HTR-8/SVneo (cell line): ENCODE measurements around the gene LDLRAD4.

Source experiments
- DNase-seq: peaks from one replicate; pipeline ENCODE4 v3.0.0; 2011; ENCODE audit warnings: low spot score, mixed read lengths; ENCODE audit not compliant: insufficient read length
- FAIRE-seq: peaks from 2 replicates; lab custom pipeline; 2011; peaks lifted over from hg19 to GRCh38; lab: Jason Lieb, UNC

LDLRAD4 gene

DNA sequence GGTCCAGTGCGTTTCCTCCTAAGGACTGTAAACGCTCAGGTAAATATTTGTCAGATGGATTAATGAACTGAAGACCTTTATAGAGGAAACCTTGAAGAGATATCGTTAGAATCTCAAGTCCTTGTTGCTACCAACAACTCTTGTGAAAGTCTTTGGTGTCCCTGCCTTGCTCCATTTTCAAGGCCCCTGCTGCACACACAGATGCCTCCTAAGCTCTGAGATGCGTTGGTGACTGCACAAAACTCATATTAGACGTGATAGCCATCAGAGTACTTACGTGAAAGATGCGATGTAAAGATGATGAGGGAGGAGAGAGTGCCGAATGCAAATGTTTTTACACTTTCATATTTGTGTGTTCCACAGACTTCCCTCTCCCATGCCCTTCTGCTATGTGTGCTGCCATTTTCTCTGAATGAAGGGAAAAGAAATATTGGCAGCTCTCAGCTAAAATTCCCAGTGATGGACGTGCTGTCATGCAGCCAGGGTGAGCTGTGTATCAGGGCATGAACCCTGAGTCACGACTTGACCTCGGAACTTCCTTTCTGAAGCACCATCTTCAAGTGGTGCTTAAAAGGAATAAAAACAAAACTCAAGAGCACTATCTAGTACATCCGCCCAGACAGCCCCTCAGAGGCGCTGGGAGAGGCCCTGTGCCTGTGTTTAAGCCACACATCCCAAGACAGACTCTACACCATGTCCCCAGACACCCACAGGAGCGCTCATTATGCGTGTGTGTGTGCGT, 390.4 kb downstream of the LDLRAD4 start:
- DNase-seq (no peak), FAIRE-seq (no peak)

DNA sequence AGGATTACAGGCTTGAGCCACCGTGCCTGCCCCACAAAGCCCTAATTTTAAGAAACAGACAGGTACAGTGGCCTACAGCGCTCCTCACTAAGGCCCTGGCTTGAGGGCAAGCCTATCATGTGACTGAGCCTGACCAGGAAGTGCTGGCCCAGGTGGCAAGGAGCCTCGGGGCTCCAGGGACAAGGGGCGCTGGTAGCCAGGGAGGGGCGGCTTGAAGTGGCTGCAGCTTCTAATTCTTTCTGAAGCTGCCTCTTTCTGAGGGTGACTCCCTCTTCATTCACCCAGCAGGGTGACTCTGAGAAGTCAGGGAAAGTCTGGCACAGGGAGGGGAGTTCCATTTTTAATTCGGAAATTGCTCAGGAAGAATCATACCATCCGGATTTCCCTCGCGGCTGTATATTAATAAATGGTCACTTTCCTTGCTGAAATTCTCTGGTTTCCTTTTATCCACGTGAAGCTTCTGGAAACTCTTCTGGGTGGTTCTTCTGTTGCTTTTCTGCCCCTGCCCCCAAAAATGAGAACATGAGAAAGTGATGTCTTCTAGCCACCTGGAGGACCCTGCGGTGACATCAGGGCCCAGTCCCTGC, 392.1 kb downstream of the LDLRAD4 start:
- no peak for FAIRE-seq

DNA sequence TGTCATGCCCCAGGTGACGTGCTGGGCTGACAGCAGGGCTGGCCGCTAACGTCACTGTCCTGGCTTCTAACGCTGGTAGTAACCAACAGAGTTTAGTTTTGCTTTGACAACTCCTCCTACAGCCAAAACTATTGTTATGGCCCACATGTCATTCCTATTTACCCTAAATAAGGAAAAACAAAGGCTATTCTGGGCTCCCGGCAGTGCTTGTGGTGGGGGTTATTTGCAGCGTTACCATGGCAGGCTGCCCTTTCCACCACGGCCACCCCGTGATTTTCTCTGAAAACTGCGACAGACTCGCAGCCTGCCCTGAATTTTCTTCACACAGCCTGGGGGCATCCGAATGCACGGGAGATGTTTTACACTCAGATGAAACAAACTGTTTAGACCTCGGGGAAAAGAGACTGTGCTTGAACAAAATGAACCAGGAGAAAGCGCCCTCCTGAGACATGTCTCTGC, 392.6 kb downstream of the LDLRAD4 start:
- FAIRE-seq (no peak), DNase-seq (no peak)

More for the DNA sequence above, 392.1 kb downstream of the LDLRAD4 start:
- no peak for DNase-seq

DNA sequence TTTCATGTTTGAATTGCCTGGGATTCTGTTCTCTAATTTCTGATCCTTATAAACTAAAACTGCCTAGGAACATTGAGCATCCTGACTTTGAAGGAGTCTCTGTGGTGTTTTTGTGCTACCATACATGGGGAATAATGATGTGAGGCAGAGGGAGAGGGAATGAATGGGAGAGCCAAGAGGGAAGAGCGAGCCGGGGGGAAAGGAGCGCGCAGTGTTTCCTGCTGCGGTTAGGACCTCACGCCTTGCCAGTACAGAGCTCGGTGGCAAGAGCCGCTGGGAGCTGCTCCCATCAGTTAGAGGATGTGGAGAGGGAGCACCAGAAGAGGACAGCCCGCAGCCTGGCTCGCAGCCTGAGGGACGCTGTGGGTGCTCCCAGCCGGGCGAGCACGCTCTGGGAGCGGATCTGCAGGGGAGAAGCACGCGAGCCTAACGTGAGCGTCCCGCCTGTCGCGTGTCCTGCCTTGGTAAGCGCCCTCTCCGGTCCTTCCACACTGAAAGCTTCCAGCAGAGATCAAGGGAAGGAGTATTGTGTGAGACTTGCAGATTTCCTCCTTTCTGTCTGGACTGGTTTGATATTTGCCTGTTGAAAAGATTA, 393.1 kb downstream of the LDLRAD4 start:
- DNase-seq (no peak), FAIRE-seq (no peak)

DNA sequence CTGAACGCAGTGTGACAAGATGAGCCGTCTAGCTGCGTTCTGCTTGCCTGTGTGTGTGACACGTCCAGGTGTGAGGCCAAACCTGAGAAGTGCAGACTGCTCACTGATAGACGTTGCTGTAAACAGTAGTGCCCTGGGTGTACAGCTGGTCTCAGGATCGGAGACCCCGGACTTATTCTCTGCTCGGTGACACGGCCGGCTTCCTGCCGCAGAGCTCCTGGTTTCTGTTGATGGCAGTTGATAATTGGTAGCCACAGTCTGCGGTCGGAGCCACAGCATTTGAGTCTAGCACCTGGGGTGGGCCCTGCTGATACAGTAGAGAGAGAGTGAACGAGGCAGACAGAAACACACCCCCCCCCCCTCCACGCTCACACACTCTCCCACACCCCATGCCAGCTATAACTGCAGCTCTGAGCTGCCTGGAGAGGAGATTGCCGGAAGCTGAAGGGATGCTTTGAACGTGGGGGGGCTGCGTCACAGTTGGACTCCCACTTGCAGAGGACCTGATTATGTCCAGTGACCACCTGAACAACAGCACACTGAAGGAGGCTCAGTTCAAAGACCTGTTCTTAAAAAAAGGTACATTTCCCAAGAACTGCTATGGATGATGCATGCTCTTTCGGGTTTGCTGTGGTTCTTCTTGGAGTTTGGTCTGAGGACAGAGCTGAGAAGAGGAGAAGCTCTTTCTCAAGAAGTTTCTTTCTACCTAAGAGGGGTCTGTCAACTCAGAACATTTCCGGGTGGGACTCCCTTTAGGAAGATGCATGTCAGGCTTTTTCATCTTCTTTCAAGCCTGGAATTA, 393.8 kb downstream of the LDLRAD4 start:
- FAIRE-seq (no peak), DNase-seq (no peak)

DNA sequence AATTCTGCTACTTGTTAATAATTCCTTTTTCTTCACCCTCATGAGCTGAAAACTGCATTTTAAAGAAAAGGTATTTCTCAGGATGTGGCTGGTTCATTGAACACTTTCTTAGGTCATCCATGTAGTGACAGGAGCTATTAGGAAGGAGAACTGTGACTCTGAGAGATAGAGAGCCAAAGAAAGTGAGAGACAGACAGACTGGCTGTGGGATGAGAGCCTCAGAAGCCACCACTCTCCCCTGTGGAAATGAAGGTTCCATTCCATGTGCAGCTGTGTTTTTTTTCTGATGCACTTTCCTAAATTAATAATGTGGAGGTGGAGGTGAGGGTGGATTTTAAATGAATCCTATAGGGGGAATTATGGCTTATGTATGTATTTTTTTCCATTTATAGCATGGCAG, 394.5 kb downstream of the LDLRAD4 start:
- FAIRE-seq (no peak), DNase-seq (no peak)

DNA sequence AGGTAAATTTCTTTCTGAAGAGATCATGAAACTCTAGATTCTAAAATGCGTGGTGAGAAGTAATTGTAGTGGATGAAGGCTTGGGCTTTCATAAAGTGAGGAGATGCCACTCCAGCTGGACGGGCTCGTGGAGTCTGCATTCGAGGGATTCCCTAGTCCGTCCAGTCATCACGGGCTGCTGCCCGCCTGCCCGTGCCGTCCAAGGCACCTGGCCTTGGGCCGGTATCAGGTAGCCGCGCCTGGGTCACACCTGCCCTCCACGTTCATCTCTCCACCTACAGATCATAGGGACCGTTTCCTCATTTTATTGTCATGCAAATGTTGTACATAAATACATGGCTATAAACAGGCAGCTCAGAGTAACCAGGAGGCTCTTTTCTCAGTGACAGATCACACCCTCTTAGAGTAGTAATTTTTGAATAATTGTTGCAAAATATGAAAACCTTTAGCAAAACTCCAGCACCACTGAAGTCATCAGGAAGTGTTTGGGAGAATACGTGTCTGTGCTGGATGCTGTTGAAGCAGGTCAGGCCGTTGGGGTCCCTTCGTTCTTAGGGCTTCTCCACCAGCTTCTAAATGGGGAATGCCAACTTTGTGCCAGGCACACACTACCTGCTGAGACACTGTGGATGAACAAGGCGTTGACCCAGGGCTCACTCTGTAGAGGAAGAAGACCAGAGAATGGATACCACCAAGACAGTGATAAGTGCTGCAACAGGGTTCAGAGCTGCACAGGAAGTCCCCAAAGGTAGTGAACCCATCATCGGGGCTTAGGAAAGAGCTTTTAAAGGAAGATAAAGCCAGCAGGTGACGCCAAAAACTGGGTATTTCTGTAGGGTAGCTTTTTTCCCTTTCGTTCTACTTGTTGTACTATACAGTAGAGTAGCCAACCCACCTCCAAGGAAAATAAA, 395.3 kb downstream of the LDLRAD4 start:
- DNase-seq (no peak), FAIRE-seq (no peak)

DNA sequence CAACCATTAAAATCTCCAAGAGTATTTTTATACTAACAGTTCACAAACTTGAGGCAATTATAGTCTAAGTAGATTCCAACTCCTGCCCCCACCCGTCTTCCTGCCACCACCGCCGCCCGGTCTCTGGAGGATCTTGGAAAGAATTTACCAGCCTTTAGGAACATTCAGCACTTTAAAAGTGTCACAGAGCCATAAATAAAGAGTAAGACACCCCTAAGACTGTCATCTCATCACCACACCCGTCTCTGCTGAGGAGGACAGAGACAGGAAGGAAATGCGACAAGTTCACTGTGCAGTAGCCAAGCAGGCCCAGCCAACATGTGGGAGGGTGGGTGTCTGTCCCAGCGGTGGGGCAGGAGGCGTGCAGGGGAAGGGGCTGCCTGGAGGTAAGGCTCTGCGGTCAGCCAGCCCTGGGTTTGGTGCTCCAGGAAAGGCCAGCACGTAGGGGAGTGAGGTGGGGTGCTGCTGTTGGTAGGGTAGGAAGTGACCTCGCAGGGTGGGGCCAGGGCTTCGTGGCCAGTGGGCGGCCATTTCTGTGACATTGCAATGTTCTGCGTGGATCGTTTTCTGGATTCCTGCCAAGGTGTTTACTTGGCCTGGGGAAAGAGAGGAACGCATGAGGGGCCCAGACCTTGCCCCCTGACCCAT, 396.2 kb downstream of the LDLRAD4 start:
- FAIRE-seq: no peak

DNA sequence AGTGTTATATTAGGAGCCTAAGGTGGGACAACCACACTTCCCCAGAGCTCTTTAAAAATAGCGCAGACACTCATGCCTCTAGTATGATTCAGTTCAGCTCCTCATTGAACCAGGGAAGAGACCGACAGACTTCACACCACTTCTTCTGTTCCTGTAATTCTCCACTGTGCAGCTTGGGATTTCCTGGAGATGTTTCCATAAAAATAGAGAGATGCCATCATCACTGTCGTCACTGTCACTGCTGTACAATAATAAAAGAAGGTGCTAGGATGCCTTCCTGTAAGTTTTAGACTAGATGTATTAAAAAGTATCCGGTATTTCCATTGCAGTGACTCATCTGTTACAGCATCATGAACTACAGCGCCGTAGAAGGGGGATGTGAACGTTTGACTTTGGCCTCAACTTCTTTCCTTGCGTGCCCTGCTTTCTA, 396.9 kb downstream of the LDLRAD4 start:
- FAIRE-seq (no peak), DNase-seq (no peak)

More for the DNA sequence above, 396.2 kb downstream of the LDLRAD4 start:
- no peak for DNase-seq

DNA sequence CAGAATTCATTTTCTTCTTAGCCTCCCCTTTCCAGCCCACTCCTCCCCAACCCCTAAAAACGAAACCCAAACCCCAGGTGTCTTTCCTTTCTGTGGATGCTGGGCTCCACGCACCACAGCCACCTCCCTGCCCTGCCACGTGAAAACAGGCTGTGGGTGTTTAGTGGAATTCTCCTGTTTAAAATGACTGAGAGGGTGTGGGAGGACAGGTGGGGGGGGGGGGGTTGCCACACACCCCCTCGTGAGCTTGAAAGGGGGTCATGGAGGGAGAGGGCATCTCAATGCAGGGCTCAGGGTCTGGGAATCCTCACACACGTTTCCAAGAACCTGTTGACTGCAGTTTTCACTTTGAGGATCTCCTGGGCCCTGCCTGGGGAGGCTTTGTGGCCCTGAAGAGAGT, 397.5 kb downstream of the LDLRAD4 start:
- DNase-seq: no peak
- no peak for FAIRE-seq

DNA sequence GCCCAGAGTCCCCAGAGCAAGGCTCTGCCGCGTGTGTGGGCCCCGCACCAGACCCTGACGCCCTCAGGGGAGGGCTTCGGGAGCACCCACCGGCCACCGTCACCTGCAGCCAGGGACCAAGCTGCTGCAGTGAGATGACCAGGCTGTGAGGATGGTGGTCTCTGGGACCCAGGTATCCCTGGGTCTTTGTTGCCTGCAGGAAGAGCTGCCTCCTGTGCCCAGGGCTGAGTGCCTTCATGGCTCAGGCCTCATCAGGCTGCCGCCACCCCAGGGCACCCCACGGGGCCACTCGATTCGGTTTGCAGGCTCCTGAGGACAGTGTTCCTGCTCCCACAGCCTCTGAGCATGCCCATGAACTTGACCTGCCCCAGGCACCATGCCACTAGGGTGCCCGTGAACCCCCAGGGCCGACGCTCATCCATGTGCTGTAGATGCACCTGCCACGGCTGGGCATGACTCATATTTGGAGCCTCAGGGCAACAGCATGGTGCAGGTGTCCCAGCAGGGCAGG, 398.0 kb downstream of the LDLRAD4 start:
- DNase-seq: no peak
- FAIRE-seq: no peak

DNA sequence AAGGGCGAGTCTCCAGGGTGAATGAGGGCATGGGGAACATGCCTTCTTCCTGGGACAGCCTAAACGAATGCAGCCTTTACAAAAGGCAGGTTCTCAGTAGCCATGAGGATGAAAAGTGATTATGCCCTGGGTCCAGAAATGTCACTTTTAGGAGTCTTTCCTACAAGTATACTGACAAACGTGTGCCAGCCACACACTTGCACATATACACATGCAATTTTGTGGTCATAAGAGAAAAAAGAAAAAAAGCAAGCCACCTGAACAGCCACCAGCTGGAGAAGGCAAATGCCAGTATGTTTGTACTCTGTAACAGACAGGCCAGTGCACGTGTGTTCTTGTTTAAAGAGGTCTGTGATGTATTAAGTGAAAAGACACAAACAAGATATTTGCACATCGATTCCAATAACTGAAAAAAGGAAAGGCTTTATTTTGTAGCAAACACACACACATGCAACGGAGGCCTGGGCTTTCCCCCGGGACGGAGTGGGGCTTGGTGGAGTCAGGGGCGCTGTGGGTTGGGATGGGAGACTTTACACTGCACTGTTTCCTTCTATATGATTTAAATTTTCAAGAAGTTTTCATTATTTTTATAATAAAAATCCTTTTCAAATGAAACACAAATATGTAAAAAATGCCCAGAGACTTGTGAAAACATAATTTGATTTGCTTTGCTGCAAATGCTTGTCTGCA, 399.4 kb downstream of the LDLRAD4 start:
- FAIRE-seq (no peak), DNase-seq (no peak)

DNA sequence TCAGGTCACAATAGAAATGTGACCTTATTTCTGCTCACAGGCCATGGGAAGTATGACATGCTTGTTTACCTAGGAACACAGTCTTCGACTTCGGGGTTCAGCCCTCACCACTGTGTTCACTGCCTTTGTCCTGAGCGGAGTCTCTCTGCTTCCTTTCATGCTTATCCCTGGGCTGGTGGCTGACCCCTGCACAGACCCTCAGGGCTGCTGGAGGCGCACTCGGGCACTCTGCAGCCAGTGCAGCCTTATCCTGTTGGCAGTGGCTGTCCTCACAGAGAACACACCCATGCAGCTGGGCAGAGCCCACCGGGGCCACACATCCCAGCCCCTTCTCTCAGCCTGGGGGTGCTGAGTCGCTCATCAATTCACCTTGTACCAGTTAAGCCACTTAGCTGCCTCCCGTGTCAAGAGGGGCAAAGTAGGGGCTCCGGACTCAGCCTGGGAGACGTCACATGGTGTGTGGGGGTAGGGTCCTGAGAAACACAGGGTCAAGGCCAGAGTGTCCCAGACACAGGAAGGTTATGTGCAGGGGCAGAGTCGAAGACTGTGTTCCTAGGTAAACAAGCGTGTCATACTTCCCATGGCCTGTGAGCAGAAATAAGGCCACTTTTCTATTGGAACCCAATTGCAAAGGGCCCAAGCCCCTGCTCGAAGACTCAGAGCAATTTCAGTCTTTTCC, 400.3 kb downstream of the LDLRAD4 start:
- FAIRE-seq: no peak
- DNase-seq: no peak

DNA sequence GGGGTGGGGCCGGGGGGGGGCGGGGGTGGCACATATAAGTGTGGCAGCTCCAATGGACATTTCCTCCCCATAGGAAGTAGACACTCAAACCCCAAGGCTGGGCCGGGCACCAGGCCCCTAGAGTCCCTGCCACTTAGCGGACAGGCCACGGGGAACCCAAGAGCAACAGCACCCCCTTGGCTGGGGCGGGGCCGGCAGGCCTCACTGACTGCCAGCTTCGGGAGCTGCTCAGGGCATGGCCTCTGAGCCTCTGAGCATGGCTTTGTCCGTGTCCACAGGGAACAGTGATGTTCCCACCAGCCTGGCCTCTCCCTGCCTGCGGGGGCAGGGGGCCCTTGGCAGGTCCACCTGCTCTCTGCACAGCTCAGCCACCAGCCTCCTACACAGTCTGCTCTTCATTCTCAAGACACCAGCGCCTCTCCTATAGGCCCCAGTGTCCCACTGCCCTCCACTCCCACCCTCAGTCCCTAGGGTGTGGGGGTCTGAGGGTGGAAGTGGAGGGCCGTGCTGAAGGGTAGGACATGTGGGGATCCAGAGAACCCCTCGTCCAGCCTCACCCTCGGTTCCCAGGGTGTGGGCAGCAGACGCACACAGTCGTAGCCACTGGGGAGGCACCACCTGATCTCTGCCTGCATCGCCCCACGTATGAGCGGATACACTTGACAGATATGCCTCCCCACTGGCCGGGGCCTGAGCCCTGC, 401.1 kb downstream of the LDLRAD4 start:
- DNase-seq (no peak), FAIRE-seq (no peak)

DNA sequence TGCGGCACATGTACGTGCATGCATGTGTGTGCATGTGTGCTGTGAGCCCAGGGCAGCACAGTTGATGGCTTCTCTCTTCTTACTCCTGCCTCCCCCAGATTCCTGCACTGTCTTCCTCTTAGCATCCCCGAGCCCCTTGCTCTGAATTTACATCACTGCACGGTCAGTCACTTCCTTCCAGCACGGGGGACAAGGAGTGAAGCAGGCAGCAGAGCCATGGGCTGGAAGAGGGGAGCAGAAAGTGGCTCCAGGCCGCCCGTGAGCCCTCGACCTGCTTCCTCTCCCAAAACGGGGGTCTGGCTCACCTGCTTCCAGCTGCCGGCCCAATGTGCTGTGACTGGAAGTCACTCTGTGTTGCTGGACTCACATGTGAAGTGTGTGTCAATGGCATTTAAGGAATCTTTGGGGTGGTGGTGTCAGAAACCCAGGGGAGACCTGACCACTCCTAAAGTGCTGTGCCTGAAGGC, 401.7 kb downstream of the LDLRAD4 start:
- FAIRE-seq (no peak), DNase-seq (no peak)

DNA sequence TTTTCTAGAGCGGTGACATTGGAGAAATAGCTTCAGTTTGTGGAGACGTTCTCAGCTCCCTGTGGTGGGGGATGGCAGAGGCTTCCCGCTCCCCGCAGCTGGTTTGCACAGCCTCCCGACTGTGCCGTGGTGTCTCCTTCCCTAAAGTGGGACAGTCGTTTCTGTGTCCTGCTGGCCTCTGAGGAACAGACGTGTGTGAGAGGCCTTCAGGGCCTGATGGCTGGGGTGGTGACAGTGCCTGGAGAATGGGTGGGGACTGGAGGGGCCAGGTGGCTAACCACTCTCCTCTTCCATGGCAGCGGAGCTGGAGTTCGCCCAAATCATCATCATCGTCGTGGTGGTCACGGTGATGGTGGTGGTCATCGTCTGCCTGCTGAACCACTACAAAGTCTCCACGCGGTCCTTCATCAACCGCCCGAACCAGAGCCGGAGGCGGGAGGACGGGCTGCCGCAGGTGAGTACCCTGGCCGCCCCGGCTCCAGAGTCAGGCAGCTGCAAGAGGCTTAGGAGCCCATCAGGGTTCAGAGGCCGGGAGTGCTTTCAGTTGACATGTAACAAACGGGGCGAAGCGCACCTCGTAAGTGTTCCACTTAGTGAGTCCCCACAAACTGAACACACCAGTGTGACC, 402.4 kb downstream of the LDLRAD4 start:
- FAIRE-seq: no peak

DNA sequence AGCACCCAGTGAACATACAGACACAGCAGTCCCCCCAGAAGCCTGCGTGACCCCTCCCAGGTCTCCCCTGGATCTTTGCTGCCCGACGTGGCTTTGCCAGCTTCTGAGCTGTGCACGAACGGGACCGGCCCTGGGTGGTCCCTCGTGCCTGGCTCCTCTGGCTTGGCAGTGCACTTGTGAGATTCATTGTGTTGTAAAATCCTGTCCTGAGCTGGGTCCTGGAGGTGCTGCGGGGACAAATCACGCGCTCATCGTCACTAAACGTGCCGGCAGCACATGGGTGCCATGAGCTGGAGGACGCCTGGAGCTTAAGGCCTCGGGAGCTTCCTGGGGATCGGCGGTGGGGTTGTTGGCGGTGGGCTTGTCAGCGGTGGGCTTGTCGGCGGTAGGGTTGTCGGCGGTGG, 402.9 kb downstream of the LDLRAD4 start:
- FAIRE-seq: no peak
- DNase-seq: no peak

More for the DNA sequence above, 402.4 kb downstream of the LDLRAD4 start:
- no peak for DNase-seq
